OCI-LY7 (cell line): Measurements from ENCODE around the gene ASPHD2. TPM values are rescaled to one million over a fixed set of nuclear protein-coding genes. Genes with fewer than 3 reads are reported as not detected.

Experiments used
- BruUV-seq: library from RNA; stranded (reverse); fragments of 400-500 nt; replicated peaks from 2 replicates; lab custom pipeline; 2021; lab: Mats Ljungman, UMichigan
- CTCF ChIA-PET: fragments of 300-600 bp; sonication (Branson Sonifier 250); formaldehyde crosslinking; loops from one replicate; lab custom pipeline; 2022; ENCODE audit warnings: antibody characterized with exemption; ENCODE audit not compliant: unreplicated experiment; lab: Charles Lee
- POLR2A ChIA-PET: fragments of 300-600 bp; sonication (Branson Sonifier 250); formaldehyde crosslinking; loops from one replicate; lab custom pipeline; 2022; ENCODE audit warnings: antibody characterized with exemption; lab: Charles Lee
- DNase-seq: peaks from one replicate; pipeline ENCODE4 v3.0.0-alpha.2; 2015; ENCODE audit warnings: low spot score
- H2AFZ ChIP-seq: fragments of 200-600 bp; sonication (generic), shearing (Covaris generic); 2 replicates; pipeline ENCODE4 v1.6.1; 2014; ENCODE audit warnings: mild to moderate bottlenecking, antibody characterized with exemption, low read length, moderate library complexity
- H3K27ac ChIP-seq: fragments of 200-600 bp; sonication (generic); 2 replicates; pipeline ENCODE4 v1.5.1; 2014; ENCODE audit warnings: mixed run types, low read depth, mild to moderate bottlenecking, moderate library complexity, low read length, inconsistent platforms; ENCODE audit not compliant: poor library complexity, severe bottlenecking
- H3K36me3 ChIP-seq: fragments of 200-600 bp; sonication (generic); 2 replicates; pipeline ENCODE4 v1.6.1; 2014; ENCODE audit warnings: mild to moderate bottlenecking, antibody characterized with exemption, low read length, moderate library complexity, mixed read lengths; ENCODE audit not compliant: insufficient read depth
- H3K4me1 ChIP-seq: fragments of 200-600 bp; sonication (generic); 2 replicates; pipeline ENCODE4 v1.5.1; 2014; ENCODE audit warnings: mild to moderate bottlenecking, low read length; ENCODE audit not compliant: insufficient read depth, poor library complexity, severe bottlenecking
- H3K4me2 ChIP-seq: fragments of 200-600 bp; sonication (generic); 2 replicates; pipeline ENCODE4 v1.6.1; 2014; ENCODE audit warnings: mild to moderate bottlenecking, low read length
- H3K4me3 ChIP-seq: fragments of 200-600 bp; sonication (generic); 2 replicates; pipeline ENCODE4 v1.5.1; 2014; ENCODE audit warnings: mild to moderate bottlenecking, low read depth, low read length; ENCODE audit not compliant: poor library complexity, severe bottlenecking
- H3K79me2 ChIP-seq: fragments of 200-600 bp; sonication (generic); 2 replicates; pipeline ENCODE4 v1.6.1; 2016; ENCODE audit warnings: low read depth, mild to moderate bottlenecking, low read length, moderate library complexity, mixed read lengths; ENCODE audit not compliant: insufficient read depth
- H3K9me2 ChIP-seq: fragments of 200-600 bp; sonication (generic); 2 replicates; pipeline ENCODE4 v1.6.1; 2016; ENCODE audit warnings: mild to moderate bottlenecking, low read length, mixed read lengths; ENCODE audit not compliant: insufficient read depth
- H3K9me3 ChIP-seq: fragments of 200-600 bp; sonication (generic); 2 replicates; pipeline ENCODE4 v1.6.1; 2014; ENCODE audit warnings: mild to moderate bottlenecking, mixed run types, low read length, mixed read lengths
- H4K20me1 ChIP-seq: fragments of 200-600 bp; sonication (generic); 2 replicates; pipeline ENCODE4 v1.6.1; 2014; ENCODE audit warnings: mild to moderate bottlenecking, antibody characterized with exemption, low read length, moderate library complexity, mixed read lengths; ENCODE audit not compliant: insufficient read depth
- EZH2phosphoT487 ChIP-seq: fragments of 200-600 bp; sonication (generic); IDR thresholded peaks from 2 replicates; pipeline ENCODE4 v1.6.1; 2018; ENCODE audit warnings: low read depth, borderline replicate concordance, mild to moderate bottlenecking, mixed run types, antibody characterized with exemption, low read length, moderate library complexity, mixed read lengths
- intact Hi-C: fragments of 100-400 bp; cut with micrococcal nuclease; formaldehyde crosslinking; loops from one replicate; pipeline ENCODE4 v1.10.0; 2022; ENCODE audit not compliant: unreplicated experiment
- total RNA-seq, 2 experiments: library from RNA; depleted of rRNA in 1 of 2; stranded (reverse); fragments of >200 nt in 1 of 2; shearing (Covaris generic) in 1 of 2; gene quantifications; 2 replicates each; pipeline ENCODE4 v1.2.3, GENCODE V29; 2014 to 2022
- TF ChIP-seq, protein P1 (sequence below): fragments of 200-600 bp; sonication (generic); conservative IDR thresholded peaks from 2 replicates; pipeline ENCODE4 v1.5.1; 2014; ENCODE audit warnings: mild to moderate bottlenecking, antibody characterized with exemption, low read length, moderate library complexity, mixed read lengths

The ASPHD2 gene
- total RNA-seq, 2 experiments from 2014 or later: 5.5 to 6.5 TPM

- Histone ChIP-seq H4K20me1 (peaks cover 7% of the 10 kb centered on the region; the same call in 1 of the 2 replicates), H3K9me2 (no peaks in the 10 kb centered on the region), H3K4me2 (peak overlapping the region; percentile 92), H3K79me2 (peaks cover 64% of the 10 kb centered on the region), H3K4me1 (peaks cover 61% of the 10 kb centered on the region), H3K27ac (no peak overlapping the region), H2AFZ (no peak overlapping the region), H3K36me3 (peaks cover 44% of the 10 kb centered on the region), H3K4me3 (peak overlapping the region; percentile 86), H3K9me3 (no peaks in the 10 kb centered on the region)
- intact Hi-C loops: no loop called here
- no TSS peak for BruUV-seq
- POLR2A ChIA-PET: interaction anchor here (1.2 to 6.0 kb wide), 2 partner anchors 44 to 49 kb away, joined by 8 to 34 read pairs; no protein-coding TSS in a partner anchor
- DNase-seq: no peak
- TF ChIP-seq, protein P1, sequence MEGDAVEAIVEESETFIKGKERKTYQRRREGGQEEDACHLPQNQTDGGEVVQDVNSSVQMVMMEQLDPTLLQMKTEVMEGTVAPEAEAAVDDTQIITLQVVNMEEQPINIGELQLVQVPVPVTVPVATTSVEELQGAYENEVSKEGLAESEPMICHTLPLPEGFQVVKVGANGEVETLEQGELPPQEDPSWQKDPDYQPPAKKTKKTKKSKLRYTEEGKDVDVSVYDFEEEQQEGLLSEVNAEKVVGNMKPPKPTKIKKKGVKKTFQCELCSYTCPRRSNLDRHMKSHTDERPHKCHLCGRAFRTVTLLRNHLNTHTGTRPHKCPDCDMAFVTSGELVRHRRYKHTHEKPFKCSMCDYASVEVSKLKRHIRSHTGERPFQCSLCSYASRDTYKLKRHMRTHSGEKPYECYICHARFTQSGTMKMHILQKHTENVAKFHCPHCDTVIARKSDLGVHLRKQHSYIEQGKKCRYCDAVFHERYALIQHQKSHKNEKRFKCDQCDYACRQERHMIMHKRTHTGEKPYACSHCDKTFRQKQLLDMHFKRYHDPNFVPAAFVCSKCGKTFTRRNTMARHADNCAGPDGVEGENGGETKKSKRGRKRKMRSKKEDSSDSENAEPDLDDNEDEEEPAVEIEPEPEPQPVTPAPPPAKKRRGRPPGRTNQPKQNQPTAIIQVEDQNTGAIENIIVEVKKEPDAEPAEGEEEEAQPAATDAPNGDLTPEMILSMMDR: no peak
- TF ChIP-seq EZH2phosphoT487: no peak
- CTCF ChIA-PET: no interaction called here
These were observed 56.0 kb downstream of the ASPHD2 start for GRCh38 chr22:26485013-26485412.

GRCh38 chr22:26485806-26486390 is 56.8 kb downstream of the ASPHD2 start:
- ChIA-PET POLR2A (interaction anchor here (6.0 kb wide), 1 partner anchor 49 kb away, joined by 34 read pairs; no protein-coding TSS in a partner anchor), CTCF (no interaction called here)
- peaks cover 55% of the 10 kb centered on the region for H3K79me2 ChIP-seq
- no peak for TF ChIP-seq EZH2phosphoT487
- TF ChIP-seq, protein P1: no peak
- H4K20me1 ChIP-seq: peaks cover 7% of the 10 kb centered on the region; the same call in 1 of the 2 replicates
- peaks cover 53% of the 10 kb centered on the region for H3K36me3 ChIP-seq
- peak overlapping the region; percentile 86 for H3K4me3 ChIP-seq
- H2AFZ ChIP-seq: no peak overlapping the region
- H3K4me2 ChIP-seq: peak overlapping the region; percentile 92
- BruUV-seq: no TSS peak
- no peak for DNase-seq
- H3K27ac ChIP-seq: no peak overlapping the region
- intact Hi-C loops: no loop called here
- H3K9me2 ChIP-seq: no peaks in the 10 kb centered on the region
- no peaks in the 10 kb centered on the region for H3K9me3 ChIP-seq
- peaks cover 52% of the 10 kb centered on the region for H3K4me1 ChIP-seq

DNA sequence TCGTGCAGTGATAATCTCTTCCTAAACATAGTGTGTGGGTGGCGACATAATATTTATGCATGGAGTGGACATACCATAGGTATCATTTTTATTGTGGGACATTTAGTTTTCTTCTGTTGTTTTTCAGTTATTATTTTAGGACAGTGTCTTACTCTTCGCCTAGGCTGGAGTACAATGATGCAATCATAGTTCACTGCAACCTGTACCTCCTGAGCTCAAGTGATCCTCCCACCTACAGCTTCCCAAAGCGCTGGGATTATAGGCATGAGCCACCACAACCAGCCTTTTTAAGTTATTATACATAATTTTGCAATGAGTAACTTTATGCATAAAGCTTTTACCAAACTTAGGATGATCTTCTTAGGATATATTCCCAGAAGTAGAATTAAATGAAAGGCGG is 57.3 kb downstream of the ASPHD2 start:
- Histone ChIP-seq H3K36me3 (peaks cover 58% of the 10 kb centered on the region), H3K79me2 (peaks cover 50% of the 10 kb centered on the region), H3K9me2 (no peaks in the 10 kb centered on the region), H3K27ac (no peak overlapping the region), H3K9me3 (no peaks in the 10 kb centered on the region), H2AFZ (no peak overlapping the region), H3K4me3 (no peak overlapping the region), H4K20me1 (peaks cover 7% of the 10 kb centered on the region; the same call in 1 of the 2 replicates), H3K4me1 (peaks cover 47% of the 10 kb centered on the region), H3K4me2 (peak overlapping the region; percentile 92; the same call in 1 of the 2 replicates)
- BruUV-seq: no TSS peak
- ChIA-PET CTCF (no interaction called here), POLR2A (no interaction called here)
- TF ChIP-seq, protein P1: no peak
- no peak for TF ChIP-seq EZH2phosphoT487
- no peak for DNase-seq
- intact Hi-C loops: no loop called here
